H1 (cell line): ENCODE measurements around the gene SYNDIG1. TPM values are rescaled to one million over a fixed set of nuclear protein-coding genes. Genes with fewer than 3 reads are reported as not detected.

Experiments used
- CTCF ChIA-PET: fragments of 300-600 bp; sonication (Branson Sonifier 250); formaldehyde crosslinking; loops from one replicate; lab custom pipeline; 2021; ENCODE audit not compliant: partially characterized antibody; lab: Charles Lee
- POLR2A ChIA-PET: fragments of 300-600 bp; sonication (Branson Sonifier 250); formaldehyde crosslinking; loops from one replicate; lab custom pipeline; 2021; ENCODE audit warnings: inconsistent platforms; ENCODE audit not compliant: partially characterized antibody; lab: Charles Lee
- DNase-seq, 2 experiments: peaks; one replicate each; pipeline versions ENCODE4 v3.0.0 to v3.0.0-alpha.2; 2010 to 2022; ENCODE audit warnings: low spot score in 2 of 2, low read depth in 1 of 2, mixed read lengths in 1 of 2
- FAIRE-seq: peaks from 2 replicates; lab custom pipeline; 2011; peaks lifted over from hg19 to GRCh38; lab: Jason Lieb, UNC
- H2AFZ ChIP-seq: 2 replicates; pipeline ENCODE4 v1.8.1; 2012; ENCODE audit warnings: low read length, inconsistent platforms
- H2AK5ac ChIP-seq: 2 replicates; pipeline ENCODE4 v1.6.1; 2013; ENCODE audit warnings: low read depth, low read length
- H2BK120ac ChIP-seq: replicated peaks from 2 replicates; pipeline ENCODE3; 2013; ENCODE audit warnings: low read depth, low read length, inconsistent platforms
- H2BK12ac ChIP-seq: 2 replicates; pipeline ENCODE4 v1.6.1; 2013; ENCODE audit warnings: low read depth, low read length
- H2BK15ac ChIP-seq: 2 replicates; pipeline ENCODE4 v1.6.1; 2013; ENCODE audit warnings: low read length
- H2BK20ac ChIP-seq: 2 replicates; pipeline ENCODE4 v1.6.1; 2013; ENCODE audit warnings: low read length
- H2BK5ac ChIP-seq: 2 replicates; pipeline ENCODE4 v1.6.1; 2013; ENCODE audit warnings: low read depth, low read length
- H3K14ac ChIP-seq: 2 replicates; pipeline ENCODE4 v1.6.1; 2013; ENCODE audit warnings: inconsistent platforms; ENCODE audit not compliant: insufficient read length
- H3K18ac ChIP-seq: 2 replicates; pipeline ENCODE4 v1.6.1; 2013; ENCODE audit warnings: low read length; ENCODE audit errors: extremely low read depth
- H3K23ac ChIP-seq: 2 replicates; pipeline ENCODE4 v1.6.1; 2013; ENCODE audit warnings: inconsistent platforms; ENCODE audit not compliant: insufficient read length
- H3K23me2 ChIP-seq: 2 replicates; pipeline ENCODE4 v1.6.1; 2013; ENCODE audit warnings: low read depth, low read length
- H3K27ac ChIP-seq: 2 replicates; pipeline ENCODE4 v1.6.1; 2011; ENCODE audit warnings: low read depth, low read length, inconsistent platforms
- H3K27me3 ChIP-seq, 4 experiments: replicated peaks in 1 of 4; 1 replicate in 1 of 4; 2 replicates in 3 of 4; pipeline versions ENCODE4 v1.6.1 to v1.8.1; 2011 to 2013; ENCODE audit warnings: low read length in 3 of 4, mild to moderate bottlenecking in 3 of 4, inconsistent platforms in 2 of 4, mixed read lengths in 2 of 4, moderate library complexity in 1 of 4; ENCODE audit not compliant: control insufficient read depth in 3 of 4, insufficient read depth in 3 of 4; ENCODE audit errors: extremely low read depth in 1 of 4
- H3K36me3 ChIP-seq, 4 experiments: 2 replicates each; pipeline versions ENCODE4 v1.6.1 to v1.8.1; 2011 to 2013; ENCODE audit warnings: mild to moderate bottlenecking in 4 of 4, low read length in 3 of 4, moderate library complexity in 2 of 4, control low read depth in 1 of 4, inconsistent platforms in 1 of 4; ENCODE audit not compliant: insufficient read depth in 4 of 4, control insufficient read depth in 2 of 4
- H3K4ac ChIP-seq: replicated peaks from 2 replicates; pipeline ENCODE3; 2013; ENCODE audit warnings: low read length, low read depth, mixed read lengths, inconsistent platforms; ENCODE audit not compliant: insufficient read length
- H3K4me1 ChIP-seq, 4 experiments: replicated peaks in 1 of 4; 1 replicate in 1 of 4; 2 replicates in 3 of 4; pipeline versions ENCODE4 v1.6.1 to v1.8.1; 2011 to 2013; ENCODE audit warnings: low read length in 3 of 4, inconsistent platforms in 2 of 4, mixed read lengths in 1 of 4; ENCODE audit not compliant: insufficient read depth in 4 of 4, control insufficient read depth in 3 of 4
- H3K4me2 ChIP-seq, 2 experiments: 2 replicates each; pipeline versions ENCODE4 v1.6.1 to v1.8.1; 2011 to 2013; ENCODE audit warnings: low read depth in 2 of 2, low read length in 2 of 2, control low read depth in 1 of 2, inconsistent platforms in 1 of 2, mild to moderate bottlenecking in 1 of 2; ENCODE audit not compliant: insufficient read depth in 1 of 2
- H3K4me3 ChIP-seq, 4 experiments: fragments of 200-600, 300-600 bp in 1 of 4; sonication (generic), shearing (Covaris generic), sonication (Bioruptor Twin) in 1 of 4; 2 replicates each; pipeline versions ENCODE4 v1.5.1 to v1.8.1; 2011 to 2016; ENCODE audit warnings: low read length in 4 of 4, low read depth in 3 of 4, control low read depth in 2 of 4, inconsistent platforms in 2 of 4, mild to moderate bottlenecking in 2 of 4, mixed read lengths in 1 of 4, moderate library complexity in 1 of 4; ENCODE audit not compliant: insufficient read depth in 2 of 4; ENCODE audit errors: extremely low read depth in 1 of 4
- H3K56ac ChIP-seq: replicated peaks from 2 replicates; pipeline ENCODE3; 2013; ENCODE audit warnings: low read depth, mild to moderate bottlenecking, mixed read lengths, low read length, inconsistent platforms; ENCODE audit not compliant: insufficient read length
- H3K79me1 ChIP-seq: 2 replicates; pipeline ENCODE4 v1.6.1; 2013; ENCODE audit warnings: low read depth, low read length, control low read depth
- H3K79me2 ChIP-seq, 2 experiments: 2 replicates each; pipeline versions ENCODE4 v1.6.1 to v1.8.1; 2012 to 2013; ENCODE audit warnings: low read length in 2 of 2, mild to moderate bottlenecking in 2 of 2, inconsistent platforms in 1 of 2; ENCODE audit not compliant: insufficient read depth in 2 of 2, control insufficient read depth in 1 of 2
- H3K9ac ChIP-seq, 4 experiments: replicated peaks in 1 of 4; 1 replicate in 1 of 4; 2 replicates in 3 of 4; pipeline versions ENCODE4 v1.6.1 to v1.8.1; 2011 to 2013; ENCODE audit warnings: low read depth in 3 of 4, low read length in 3 of 4, control low read depth in 2 of 4, mild to moderate bottlenecking in 2 of 4, moderate library complexity in 2 of 4, inconsistent platforms in 1 of 4; ENCODE audit errors: extremely low read depth in 1 of 4
- H3K9me3 ChIP-seq, 2 experiments: 2 replicates each; pipeline versions ENCODE4 v1.6.1 to v1.8.1; 2012 to 2013; ENCODE audit warnings: mild to moderate bottlenecking in 2 of 2, moderate library complexity in 2 of 2, control low read depth in 1 of 2, inconsistent platforms in 1 of 2, low read depth in 1 of 2, low read length in 1 of 2, mixed read lengths in 1 of 2; ENCODE audit not compliant: insufficient read depth in 2 of 2
- H4K20me1 ChIP-seq, 2 experiments: replicated peaks in 1 of 2; 2 replicates each; pipeline versions ENCODE3 to v1.8.1; 2011 to 2013; ENCODE audit warnings: inconsistent platforms in 2 of 2, low read length in 2 of 2, mild to moderate bottlenecking in 1 of 2; ENCODE audit not compliant: insufficient read depth in 2 of 2, control insufficient read depth in 1 of 2
- H4K5ac ChIP-seq: 2 replicates; pipeline ENCODE4 v1.6.1; 2013; ENCODE audit warnings: low read length, low read depth, mixed read lengths, inconsistent platforms; ENCODE audit not compliant: insufficient read length
- H4K8ac ChIP-seq: 2 replicates; pipeline ENCODE4 v1.8.0; 2013; ENCODE audit warnings: mild to moderate bottlenecking, moderate library complexity, low read length, inconsistent platforms; ENCODE audit not compliant: insufficient read depth; ENCODE audit errors: extremely low read depth
- H4K91ac ChIP-seq: replicated peaks from 2 replicates; pipeline ENCODE3; 2013; ENCODE audit warnings: low read length, mixed read lengths, inconsistent platforms; ENCODE audit not compliant: insufficient read length
- ATF3 ChIP-seq: IDR thresholded peaks from 2 replicates; pipeline ENCODE4 v1.6.1; 2011; ENCODE audit warnings: low read depth, mild to moderate bottlenecking, low read length; ENCODE audit not compliant: insufficient read depth
- CBX5 ChIP-seq: fragments of 300-800, 300-1000 bp; sonication (generic); IDR thresholded peaks from 2 replicates; pipeline ENCODE4 v1.7.1; 2016; ENCODE audit warnings: antibody characterized with exemption, low read length, low read depth
- CHD1 ChIP-seq: IDR thresholded peaks from 2 replicates; pipeline ENCODE4 v1.6.1; 2012; ENCODE audit warnings: low read depth, low read length, improper control_type of control experiment
- EZH2 ChIP-seq: fragments of 200-600 bp; sonication (generic); IDR thresholded peaks from 2 replicates; pipeline ENCODE4 v1.7.1; 2012; ENCODE audit warnings: low read depth, mild to moderate bottlenecking, moderate library complexity, low read length, inconsistent platforms; ENCODE audit not compliant: severe bottlenecking
- JUND ChIP-seq: IDR thresholded peaks from 2 replicates; pipeline ENCODE4 v1.6.1; 2011; ENCODE audit warnings: mild to moderate bottlenecking, improper control_type of control experiment, low read length
- KDM1A ChIP-seq: fragments of 200-600, 300-600 bp; sonication (generic); IDR thresholded peaks from 2 replicates; pipeline ENCODE4 v1.7.1; 2016; ENCODE audit warnings: mild to moderate bottlenecking, low read length, borderline replicate concordance
- RAD21 ChIP-seq, 2 experiments: IDR thresholded peaks in 1 of 2; conservative IDR thresholded peaks in 1 of 2; 2 replicates each; pipeline ENCODE4 v1.6.1; 2011; ENCODE audit warnings: low read depth in 2 of 2, low read length in 2 of 2, improper control_type of control experiment in 1 of 2, inconsistent platforms in 1 of 2, mild to moderate bottlenecking in 1 of 2, moderate library complexity in 1 of 2
- RNF2 ChIP-seq: fragments of 200-900, 300-1000 bp; sonication (generic); IDR thresholded peaks from 2 replicates; pipeline ENCODE4 v1.7.1; 2016; ENCODE audit warnings: borderline replicate concordance, low read depth, mild to moderate bottlenecking, antibody characterized with exemption, low read length; ENCODE audit not compliant: poor library complexity, severe bottlenecking; ENCODE audit errors: missing control alignments
- SP4 ChIP-seq: IDR thresholded peaks from 2 replicates; pipeline ENCODE4 v1.6.1; 2012; ENCODE audit warnings: low read length, inconsistent platforms
- SRF ChIP-seq: IDR thresholded peaks from 2 replicates; pipeline ENCODE4 v1.6.1; 2011; ENCODE audit warnings: mild to moderate bottlenecking, low read depth, low read length, moderate library complexity
- TBP ChIP-seq: IDR thresholded peaks from 2 replicates; pipeline ENCODE4 v1.6.1; 2011; ENCODE audit warnings: low read depth, low read length, improper control_type of control experiment
- TEAD4 ChIP-seq: IDR thresholded peaks from 2 replicates; pipeline ENCODE4 v1.6.1; 2012; ENCODE audit warnings: low read depth, low read length, inconsistent platforms, mixed read lengths
- WGBS, 2 experiments: shearing (Covaris generic) in 1 of 2; methylation state at CpG; one replicate each; pipeline versions ENCODE4 v1.1.6 to v1.1.7; 2013 to 2015; ENCODE audit warnings: low lambda C conversion rate in 2 of 2, mixed read lengths in 2 of 2, inconsistent platforms in 1 of 2, low coverage in 1 of 2, missing lambda C conversion rate in 1 of 2; ENCODE audit not compliant: insufficient replicate concordance in 2 of 2, insufficient coverage in 1 of 2, insufficient read length in 1 of 2; ENCODE audit errors: extremely low coverage in 1 of 2, missing lambda C conversion rate in 1 of 2; 5-methylcytosine and 5-hydroxymethylcytosine counted together
- polyA plus RNA-seq, 7 experiments: library from polyadenylated mRNA; depleted of rRNA in 3 of 7; stranded (reverse) in 5 of 7; unstranded in 2 of 7; fragments of >200 nt in 5 of 7; fragments of 200-250 nt in 2 of 7; gene quantifications; 1 replicate in 5 of 7; 2 replicates in 1 of 7; 4 replicates in 1 of 7; pipeline versions ENCODE4 v1.2.1 to v1.2.3, GENCODE V29; 2011 to 2013; ENCODE audit warnings: missing spikeins in 2 of 7, mixed read lengths in 2 of 7
- total RNA-seq: library from RNA; stranded (reverse); fragmentation: NEBNext Ultra II Directional; extraction: Animal tissue kit (Norgen Biotek cat#: 25700); gene quantifications from 2 replicates; pipeline ENCODE4 v1.2.1, GENCODE V29; 2021

Gene SYNDIG1
- total and polyA plus RNA-seq, 2 of the 8 experiments (the other 6 are each of a cell fraction or from before 2014, with no cell fraction given), result 6.5 to 7.8 TPM

GRCh38 chr20:24651171-24651975 lies 181.9 kb downstream of the SYNDIG1 start:
- H2BK12ac ChIP-seq, result no peak overlapping the region
- 89% methylated on average over 7 of the region's 7 CpGs; no CpG with 5 or more reads in 1 of the 2 experiments for WGBS, 2 experiments
- H4K8ac ChIP-seq, result no peak overlapping the region
- no peak overlapping the region for H2BK20ac ChIP-seq
- no peak overlapping the region for H3K18ac ChIP-seq
- no peak overlapping the region for H3K56ac ChIP-seq
- no peaks in the 10 kb centered on the region for H3K4me1 ChIP-seq
- no peaks in the 10 kb centered on the region; the same call in 1 of the 2 replicates for H3K79me1 ChIP-seq
- no peak overlapping the region for H2BK5ac ChIP-seq
- H3K4me2 ChIP-seq, result no peak overlapping the region
- ChIA-PET CTCF (interaction anchor here (1.8 kb wide), 1 partner anchor 12 kb away, joined by 7 read pairs; no protein-coding TSS in a partner anchor), POLR2A (no interaction called here)
- no peak overlapping the region for H3K9ac ChIP-seq
- no peak overlapping the region for H3K14ac ChIP-seq
- no peaks in the 10 kb centered on the region for H3K36me3 ChIP-seq
- no peak for DNase-seq
- H2BK120ac ChIP-seq, result no peak overlapping the region
- H3K23me2 ChIP-seq, result no peaks in the 10 kb centered on the region; the same call in 1 of the 2 replicates
- no peaks in the 10 kb centered on the region for H3K9me3 ChIP-seq
- H3K27ac ChIP-seq, result no peak overlapping the region
- H4K5ac ChIP-seq, result no peak overlapping the region
- FAIRE-seq, result no peak
- H3K4me3 ChIP-seq, result no peak overlapping the region
- no peak overlapping the region for H3K4ac ChIP-seq
- H2AFZ ChIP-seq, result no peak overlapping the region
- H3K79me2 ChIP-seq, result no peaks in the 10 kb centered on the region
- H4K91ac ChIP-seq, result no peak overlapping the region
- no peaks in the 10 kb centered on the region for H4K20me1 ChIP-seq
- no peak overlapping the region for H2BK15ac ChIP-seq
- H3K27me3 ChIP-seq, result no peaks in the 10 kb centered on the region
- H3K23ac ChIP-seq, result no peak overlapping the region
- no peak overlapping the region for H2AK5ac ChIP-seq
- no peak for TF ChIP-seq CBX5
- TF ChIP-seq RNF2, result no peak
- TF ChIP-seq EZH2, result no peak
- TF ChIP-seq JUND, result no peak
- TF ChIP-seq ATF3, result no peak
- TF ChIP-seq RAD21 (IDR thresholded peaks at IDR 0.05 in 1 of 2, conservative IDR thresholded peaks at IDR 0.05 in 1 of 2; ENCODE audit: low read depth in 2 of 2, low read length in 2 of 2), result no peak
- no peak for TF ChIP-seq CHD1
- no peak for TF ChIP-seq KDM1A
- TF ChIP-seq TEAD4, result no peak
- no peak for TF ChIP-seq SRF
- no peak for TF ChIP-seq SP4
- TF ChIP-seq TBP, result no peak
